ENCODE measurements around the gene MOCS1. TPM values are rescaled to one million over a fixed set of nuclear protein-coding genes. Genes with fewer than 3 reads are reported as not detected.

Gene MOCS1
- total RNA-seq, 1 donor from 2014 or later, result 1.3 TPM

DNA sequence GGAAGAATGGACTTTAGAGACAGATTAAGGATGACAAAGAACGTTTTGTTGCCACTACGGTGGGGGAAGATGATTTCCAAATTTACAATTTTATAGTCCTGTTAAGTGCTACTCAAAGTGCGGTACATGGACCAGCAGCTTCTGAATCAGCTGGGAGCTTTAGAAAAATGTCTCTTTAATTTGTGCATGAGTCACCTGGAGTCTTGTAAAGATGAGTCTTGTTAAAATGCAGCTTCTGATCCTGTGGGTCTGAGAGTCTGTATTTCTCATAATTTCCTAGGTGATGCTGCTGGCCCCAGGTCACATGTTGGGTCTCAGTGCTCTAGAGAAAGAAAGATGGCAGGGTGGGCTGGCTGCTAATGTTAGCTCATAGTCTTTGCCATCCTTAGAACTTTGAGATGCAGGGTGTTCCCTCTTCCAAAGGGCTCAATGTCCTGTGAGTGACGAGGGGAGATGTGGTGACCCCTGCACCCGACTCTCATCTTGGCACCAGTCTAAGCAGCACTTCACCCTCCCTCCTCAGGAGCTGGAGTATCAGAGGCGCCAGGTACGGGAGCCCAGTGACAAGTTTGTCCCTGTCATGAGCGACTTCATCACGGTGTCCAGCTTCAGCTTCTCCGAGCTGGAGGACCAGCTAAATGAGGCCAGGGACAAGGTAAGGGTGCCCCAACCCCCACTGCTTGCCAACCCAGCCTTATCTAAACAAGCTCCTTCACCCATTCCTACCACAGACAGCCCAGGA is 34.5 kb downstream of the MOCS1 start:
- Histone ChIP-seq H3K36me3 (ENCODE audit: control insufficient read depth, insufficient read depth, low read length) (no peaks in the 10 kb centered on the region), H3K27me3 (ENCODE audit: control insufficient read depth, insufficient read depth, low read length) (peaks cover 4% of the 10 kb centered on the region), H3K4me3 (ENCODE audit: low read depth, low read length) (no peak overlapping the region)
- no peak for DNase-seq (ENCODE audit: low read depth)
- no peak for TF ChIP-seq CTCF (IDR thresholded peaks at IDR 0.05; ENCODE audit: insufficient read depth, low read length, severe bottlenecking)
- FAIRE-seq, result no peak

DNA sequence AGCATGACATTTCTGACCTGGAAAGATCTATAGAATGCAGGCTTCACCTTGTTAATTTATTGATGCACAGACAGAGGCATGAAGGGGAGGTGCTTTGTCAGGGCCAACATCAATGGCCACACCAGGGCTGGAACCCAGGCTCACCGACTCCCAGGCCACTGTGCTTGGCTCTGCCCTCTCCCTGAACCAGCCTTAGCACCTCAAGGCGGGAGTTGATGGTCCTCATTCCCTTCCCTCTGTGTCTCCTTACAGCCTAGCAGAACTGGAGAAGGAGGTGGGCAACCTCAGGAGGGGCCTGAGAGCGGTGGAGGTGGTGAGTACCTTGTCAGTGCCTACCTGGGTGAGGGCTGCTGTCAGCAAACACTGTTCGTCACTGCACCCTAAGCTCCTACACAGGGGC is 35.6 kb downstream of the MOCS1 start:
- H3K27me3 ChIP-seq (ENCODE audit: control insufficient read depth, insufficient read depth, low read length), result peaks cover 4% of the 10 kb centered on the region
- no peak overlapping the region for H3K4me3 ChIP-seq (ENCODE audit: low read depth, low read length)
- no peak for FAIRE-seq
- DNase-seq (ENCODE audit: low read depth), result no peak
- no peaks in the 10 kb centered on the region for H3K36me3 ChIP-seq (ENCODE audit: control insufficient read depth, insufficient read depth, low read length)
- no peak for TF ChIP-seq CTCF (IDR thresholded peaks at IDR 0.05; ENCODE audit: insufficient read depth, low read length, severe bottlenecking)

DNA sequence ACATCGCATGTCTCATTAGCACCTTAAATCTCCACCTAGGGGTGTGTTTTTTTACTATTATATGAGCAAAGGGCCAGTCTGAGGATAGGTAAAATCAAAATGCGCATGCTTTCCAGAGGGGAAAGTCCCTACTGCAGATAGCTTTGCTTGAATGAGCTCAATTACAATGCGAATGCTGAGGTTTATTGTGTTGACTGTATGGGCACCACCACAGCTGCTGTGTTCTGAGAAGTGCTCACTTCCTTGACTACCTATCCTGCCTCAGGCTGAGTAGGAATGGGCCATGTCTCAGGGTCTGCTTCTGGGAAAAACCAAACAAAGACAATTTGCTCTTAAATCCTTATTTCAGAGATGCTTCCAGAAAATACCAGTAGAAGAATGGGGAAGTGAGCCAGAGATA is 36.6 kb downstream of the MOCS1 start:
- FAIRE-seq (no peak), DNase-seq (ENCODE audit: low read depth) (no peak)
- TF ChIP-seq CTCF (IDR thresholded peaks at IDR 0.05; ENCODE audit: insufficient read depth, low read length, severe bottlenecking), result no peak
- H3K4me3 ChIP-seq (ENCODE audit: low read depth, low read length), result no peak overlapping the region
- H3K27me3 ChIP-seq (ENCODE audit: control insufficient read depth, insufficient read depth, low read length), result peaks cover 4% of the 10 kb centered on the region
- no peaks in the 10 kb centered on the region for H3K36me3 ChIP-seq (ENCODE audit: control insufficient read depth, insufficient read depth, low read length)

GRCh38 chr6:39896701-39897100 is 37.6 kb downstream of the MOCS1 start:
- Histone ChIP-seq H3K4me3 (ENCODE audit: low read depth, low read length) (no peak overlapping the region), H3K36me3 (ENCODE audit: control insufficient read depth, insufficient read depth, low read length) (no peaks in the 10 kb centered on the region), H3K27me3 (ENCODE audit: control insufficient read depth, insufficient read depth, low read length) (peaks cover 4% of the 10 kb centered on the region)
- DNase-seq (ENCODE audit: low read depth), result no peak
- no peak for TF ChIP-seq CTCF (IDR thresholded peaks at IDR 0.05; ENCODE audit: insufficient read depth, low read length, severe bottlenecking)
- no peak for FAIRE-seq

DNA sequence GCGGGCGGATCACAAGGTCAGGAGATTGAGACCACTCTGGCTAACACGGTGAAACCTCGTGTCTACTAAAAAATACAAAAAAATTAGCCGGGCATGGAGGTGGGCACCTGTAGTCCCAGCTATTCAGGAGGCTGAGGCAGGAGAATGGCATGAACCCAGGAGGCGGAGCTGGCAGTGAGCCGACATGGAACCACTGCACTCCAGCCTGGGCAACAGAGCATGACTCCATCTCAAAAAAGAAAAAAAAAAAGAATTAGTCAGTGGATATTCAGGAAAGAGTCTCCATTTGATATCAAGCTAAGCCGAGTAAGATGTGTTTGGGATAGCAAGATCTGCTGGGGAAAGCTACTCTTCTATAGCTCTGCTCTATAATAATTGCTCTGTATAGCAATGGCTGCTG is 41.0 kb downstream of the MOCS1 start:
- FAIRE-seq (no peak), DNase-seq (ENCODE audit: low read depth) (no peak)
- Histone ChIP-seq H3K4me3 (ENCODE audit: low read depth, low read length) (no peak overlapping the region), H3K36me3 (ENCODE audit: control insufficient read depth, insufficient read depth, low read length) (no peaks in the 10 kb centered on the region), H3K27me3 (ENCODE audit: control insufficient read depth, insufficient read depth, low read length) (peaks cover 2% of the 10 kb centered on the region)
- no peak for TF ChIP-seq CTCF (IDR thresholded peaks at IDR 0.05; ENCODE audit: insufficient read depth, low read length, severe bottlenecking)

All from bronchial epithelial cell (primary cell).